ENCODE data around the gene WDR86.

The WDR86 gene

DNA sequence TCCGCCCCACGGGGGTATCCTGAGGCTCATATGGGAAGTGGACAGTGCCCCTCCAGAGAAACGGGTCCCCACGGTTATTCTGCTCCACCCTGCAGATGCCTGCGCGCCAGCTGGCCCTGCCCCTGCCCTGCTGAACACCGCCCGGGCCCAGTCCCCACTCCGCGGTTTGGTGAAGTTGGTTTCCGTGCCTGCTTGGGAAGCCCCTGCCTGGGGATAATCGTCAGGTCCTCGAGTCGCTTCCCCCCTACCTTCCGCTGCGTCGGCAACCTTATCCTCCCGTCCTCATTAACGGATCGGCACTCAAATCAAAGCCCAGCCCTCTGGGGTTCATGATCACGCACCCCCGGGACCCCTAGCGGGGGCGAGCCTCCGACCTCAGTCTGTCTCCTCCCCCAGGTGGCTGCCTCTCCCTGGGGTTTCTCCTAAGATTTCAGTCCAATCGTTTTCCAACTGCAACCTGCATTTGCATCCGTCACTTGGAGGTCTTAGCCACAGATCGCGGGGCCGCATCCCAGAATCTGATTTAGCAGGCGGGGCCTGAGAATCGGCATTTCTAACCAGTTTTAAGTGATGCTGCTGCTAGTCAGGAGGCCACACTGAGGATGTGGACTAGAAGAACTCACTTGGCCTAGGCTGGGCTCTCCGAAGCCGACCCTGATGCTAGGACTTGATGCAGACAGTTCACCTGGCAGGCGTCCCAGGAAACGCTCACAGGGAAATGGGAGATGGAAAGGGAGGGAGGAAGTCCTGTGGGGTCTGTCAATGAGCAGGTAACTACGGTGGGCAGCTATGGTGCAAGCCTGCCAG, 27.6 kb downstream of the WDR86 start:
- no peak for TF ChIP-seq GATA3 (IDR thresholded peaks at IDR 0.05; ENCODE audit: low read depth, low read length)
- TF ChIP-seq GATA2 (IDR thresholded peaks at IDR 0.05; ENCODE audit: low read depth, low read length), result no peak

DNA sequence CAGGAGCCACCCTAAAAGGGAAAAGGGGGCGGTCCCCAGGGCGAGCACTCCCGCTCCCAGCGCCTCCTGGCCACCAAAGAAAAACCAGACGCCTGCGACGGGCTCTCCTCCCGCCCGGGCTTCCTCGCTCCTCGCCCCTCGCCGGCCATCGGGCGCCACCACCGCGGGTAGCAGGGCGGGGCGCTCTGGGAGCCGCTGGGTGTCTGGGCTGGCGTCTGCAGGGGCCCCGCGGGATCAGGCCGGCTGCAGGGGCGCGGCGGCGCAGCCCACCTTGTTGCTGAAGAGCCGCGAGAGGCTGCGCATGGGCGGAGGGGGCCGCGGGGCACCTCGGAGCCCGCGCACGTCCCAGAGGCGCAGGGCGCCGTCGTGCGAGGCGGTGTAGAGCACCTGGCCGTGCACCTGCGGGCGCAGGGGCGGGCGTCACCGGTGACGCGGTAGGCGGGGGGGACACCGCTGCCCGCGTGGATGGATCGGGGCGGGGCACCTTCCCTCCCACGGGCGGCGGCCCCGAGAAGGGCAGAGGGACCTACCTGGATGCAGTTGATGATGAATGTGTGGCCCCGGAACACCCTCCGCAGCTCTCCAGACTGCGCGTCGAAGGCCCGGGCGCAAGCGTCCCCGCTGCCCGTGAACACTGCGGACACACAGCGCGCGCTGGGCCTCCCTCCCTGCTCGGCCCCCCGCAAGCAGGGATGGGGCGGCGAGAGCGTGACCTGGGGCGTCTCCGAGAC, 28.3 kb downstream of the WDR86 start:
- no peak for TF ChIP-seq GATA2 (IDR thresholded peaks at IDR 0.05; ENCODE audit: low read depth, low read length)
- TF ChIP-seq GATA3 (IDR thresholded peaks at IDR 0.05; ENCODE audit: low read depth, low read length), result no peak

DNA sequence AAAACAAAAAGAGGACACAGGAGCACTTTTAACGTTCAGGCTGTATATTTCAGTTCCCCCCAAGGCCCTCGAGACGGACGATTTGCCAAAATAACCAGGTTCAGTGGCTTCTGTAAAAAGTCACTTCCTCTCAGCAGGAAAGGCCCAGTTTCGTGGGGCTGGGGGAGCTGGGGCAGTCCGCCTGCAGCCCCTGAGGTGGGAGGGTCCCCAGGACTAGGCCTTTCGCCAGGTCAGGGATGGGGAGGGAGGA, 28.8 kb downstream of the WDR86 start:
- TF ChIP-seq GATA2 (IDR thresholded peaks at IDR 0.05; ENCODE audit: low read depth, low read length) (no peak), GATA3 (IDR thresholded peaks at IDR 0.05; ENCODE audit: low read depth, low read length) (no peak)

DNA sequence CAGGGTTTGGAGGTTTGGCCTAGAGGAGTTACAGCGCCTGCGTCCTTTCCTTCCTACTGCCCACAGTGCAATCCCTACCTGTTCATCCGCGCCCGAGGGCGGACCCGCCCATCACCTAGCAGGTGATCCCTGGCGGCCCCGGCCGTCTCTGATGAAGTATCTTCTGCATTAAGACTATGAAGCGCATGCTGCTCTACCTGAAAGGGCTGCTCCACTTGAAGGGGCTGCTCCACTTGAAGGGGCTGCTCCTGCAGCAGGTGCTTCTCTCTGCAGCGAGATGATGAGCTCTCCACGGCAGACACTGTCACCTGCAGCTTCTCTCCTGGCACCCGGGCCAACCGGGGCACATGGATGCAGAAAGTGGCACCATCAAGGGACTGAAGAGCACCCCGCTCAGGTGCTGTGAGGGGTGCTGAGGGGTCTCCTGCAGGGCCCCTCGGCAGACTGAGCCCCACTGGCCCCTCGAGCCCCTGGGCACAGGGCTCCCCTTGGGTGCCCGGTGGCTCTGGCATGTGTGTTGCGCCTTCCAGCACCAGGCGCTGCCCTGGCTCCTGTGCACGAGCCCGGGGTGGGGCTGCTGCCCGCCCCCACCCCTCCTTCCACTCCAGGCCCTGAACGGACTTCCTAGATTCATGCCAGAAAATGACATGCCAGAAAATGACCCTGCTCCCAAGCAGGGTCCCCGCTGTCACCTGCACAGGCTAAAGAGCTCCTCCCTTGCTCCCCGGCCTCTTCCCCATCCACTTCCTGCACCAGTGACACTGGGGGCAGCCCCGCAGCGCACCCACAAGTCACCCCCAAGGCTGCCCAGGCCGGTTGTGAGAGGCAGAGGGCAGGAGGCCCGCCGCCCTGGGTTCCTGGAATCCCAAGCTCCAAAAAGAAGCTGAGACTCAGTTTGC, 29.4 kb downstream of the WDR86 start:
- no peak for TF ChIP-seq GATA3 (IDR thresholded peaks at IDR 0.05; ENCODE audit: low read depth, low read length)

DNA sequence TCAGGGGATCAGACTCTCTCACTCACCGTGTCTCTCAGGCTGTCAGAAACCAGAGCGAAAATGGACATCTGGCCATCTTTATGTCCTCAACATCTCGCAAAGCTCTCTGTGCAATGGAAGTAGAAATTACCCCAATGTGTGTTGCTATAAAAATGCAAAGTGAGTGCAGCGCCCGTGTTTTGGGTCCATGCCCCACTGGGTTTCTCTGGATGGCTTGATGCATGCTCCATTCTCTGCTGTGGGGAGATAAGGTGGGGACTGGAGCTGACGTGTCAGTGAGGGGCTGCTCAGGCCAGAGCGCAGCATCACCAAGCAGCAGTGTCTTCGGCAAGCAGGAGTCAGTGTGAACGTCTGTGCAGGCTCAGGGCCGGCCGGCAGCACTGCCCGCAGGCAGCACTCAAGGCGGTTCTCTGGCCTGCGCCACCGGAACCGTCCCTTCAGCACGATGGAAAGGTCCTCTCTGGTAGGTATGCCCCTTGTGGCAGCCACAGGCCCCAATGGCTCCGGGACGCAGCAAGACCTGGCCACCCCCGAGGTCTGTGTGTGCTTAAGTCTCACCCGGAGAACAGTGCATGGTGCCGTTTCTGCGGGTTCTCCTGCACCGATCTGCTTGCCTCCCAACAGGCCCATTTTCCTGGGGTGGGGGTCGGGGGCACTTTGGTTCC, 30.2 kb downstream of the WDR86 start:
- TF ChIP-seq GATA2 (IDR thresholded peaks at IDR 0.05; ENCODE audit: low read depth, low read length) (no peak), GATA3 (IDR thresholded peaks at IDR 0.05; ENCODE audit: low read depth, low read length) (no peak)

DNA sequence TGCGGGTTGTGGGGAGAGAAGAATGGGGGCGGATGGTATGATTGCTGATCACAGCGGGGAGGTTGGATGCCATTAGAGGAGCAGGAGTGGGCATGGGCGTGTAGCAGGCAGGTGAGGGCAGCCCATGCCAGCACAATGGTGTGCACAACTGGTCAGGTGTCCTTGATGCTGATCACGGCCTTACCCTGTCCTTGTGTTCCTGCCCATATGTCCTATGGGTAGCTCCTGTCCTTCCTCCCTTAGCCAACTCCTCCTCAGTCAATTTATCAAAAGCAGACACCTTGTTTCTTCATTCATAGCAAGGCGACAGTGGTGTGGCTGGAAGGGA, 30.7 kb downstream of the WDR86 start:
- TF ChIP-seq GATA2 (IDR thresholded peaks at IDR 0.05; ENCODE audit: low read depth, low read length) (no peak), GATA3 (IDR thresholded peaks at IDR 0.05; ENCODE audit: low read depth, low read length) (no peak)

DNA sequence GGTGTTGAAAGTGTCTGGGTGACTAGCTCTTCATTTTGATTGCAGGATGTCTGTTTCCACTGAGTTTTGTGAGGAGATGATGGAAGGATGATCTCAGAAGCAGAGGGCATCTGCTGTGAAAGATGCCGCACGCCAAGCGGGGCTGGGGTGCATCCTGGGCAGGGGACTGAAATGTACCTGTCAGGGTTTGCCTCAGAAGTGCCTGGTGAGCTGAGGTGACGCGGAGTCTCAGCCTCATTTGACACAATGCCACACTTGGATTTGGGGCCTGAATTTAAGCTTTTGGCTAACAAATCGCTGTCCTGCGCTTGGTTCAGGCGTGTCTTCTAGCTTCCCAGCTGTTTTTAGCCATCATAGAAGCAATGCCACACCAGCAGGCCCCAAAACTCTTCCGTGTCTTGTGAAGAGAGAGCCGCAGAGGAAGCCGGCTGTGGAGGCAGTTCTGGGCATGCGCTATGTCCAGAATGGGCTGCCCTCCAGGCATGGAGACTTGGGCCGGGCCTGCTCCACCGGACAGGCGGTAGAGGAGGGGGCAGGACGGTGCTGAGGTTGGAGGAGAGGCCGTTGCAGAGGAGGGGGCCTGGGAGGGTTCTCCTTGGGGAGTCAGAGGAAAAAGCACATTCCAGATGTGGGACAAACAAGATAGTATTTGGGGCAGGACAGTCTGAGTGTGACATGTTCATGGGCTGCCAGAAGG, 31.2 kb downstream of the WDR86 start:
- TF ChIP-seq GATA3 (IDR thresholded peaks at IDR 0.05; ENCODE audit: low read depth, low read length) (no peak), GATA2 (IDR thresholded peaks at IDR 0.05; ENCODE audit: low read depth, low read length) (no peak)

DNA sequence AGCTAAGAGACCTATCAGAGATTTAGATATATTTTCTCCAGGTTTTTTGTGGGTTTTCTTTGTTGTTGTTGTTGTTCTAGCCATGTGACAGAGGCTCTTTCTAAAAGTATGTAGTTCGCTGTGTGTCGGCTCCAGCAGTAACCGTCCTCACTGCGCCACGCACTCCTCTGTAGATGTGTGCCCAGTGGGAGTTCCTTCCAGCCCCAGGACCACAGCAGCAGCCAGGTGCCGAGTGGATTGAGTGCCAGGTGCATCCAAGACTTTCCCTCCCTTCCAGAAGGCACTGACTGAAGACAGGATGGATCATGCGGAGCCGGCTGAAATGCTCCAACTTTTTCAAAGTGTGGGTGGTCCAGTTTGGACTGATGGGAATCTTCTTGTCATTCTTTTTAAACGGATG, 31.8 kb downstream of the WDR86 start:
- no peak for TF ChIP-seq GATA3 (IDR thresholded peaks at IDR 0.05; ENCODE audit: low read depth, low read length)
- TF ChIP-seq GATA2 (IDR thresholded peaks at IDR 0.05; ENCODE audit: low read depth, low read length), result no peak

DNA sequence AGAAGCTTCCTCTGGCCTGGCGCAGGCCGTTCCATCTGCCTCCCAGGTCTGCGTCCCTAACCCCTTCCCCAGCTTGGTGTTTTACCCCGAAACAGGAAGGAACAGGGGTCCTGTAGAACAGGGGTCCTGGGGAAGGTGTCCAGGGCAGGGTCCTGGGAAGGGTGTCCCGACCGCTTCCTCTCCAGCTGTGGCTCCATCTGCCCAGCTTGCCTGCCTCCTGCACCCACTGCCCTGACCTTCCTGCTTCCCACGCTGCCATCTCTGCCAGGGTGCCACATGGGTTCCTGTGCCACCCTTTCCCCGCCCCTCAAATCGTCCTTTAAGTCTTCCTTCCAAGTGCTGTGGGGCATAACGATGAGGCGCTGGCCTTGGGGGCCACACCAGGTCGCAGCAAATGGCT, 32.4 kb downstream of the WDR86 start:
- TF ChIP-seq GATA3 (IDR thresholded peaks at IDR 0.05; ENCODE audit: low read depth, low read length) (no peak), GATA2 (IDR thresholded peaks at IDR 0.05; ENCODE audit: low read depth, low read length) (no peak)

DNA sequence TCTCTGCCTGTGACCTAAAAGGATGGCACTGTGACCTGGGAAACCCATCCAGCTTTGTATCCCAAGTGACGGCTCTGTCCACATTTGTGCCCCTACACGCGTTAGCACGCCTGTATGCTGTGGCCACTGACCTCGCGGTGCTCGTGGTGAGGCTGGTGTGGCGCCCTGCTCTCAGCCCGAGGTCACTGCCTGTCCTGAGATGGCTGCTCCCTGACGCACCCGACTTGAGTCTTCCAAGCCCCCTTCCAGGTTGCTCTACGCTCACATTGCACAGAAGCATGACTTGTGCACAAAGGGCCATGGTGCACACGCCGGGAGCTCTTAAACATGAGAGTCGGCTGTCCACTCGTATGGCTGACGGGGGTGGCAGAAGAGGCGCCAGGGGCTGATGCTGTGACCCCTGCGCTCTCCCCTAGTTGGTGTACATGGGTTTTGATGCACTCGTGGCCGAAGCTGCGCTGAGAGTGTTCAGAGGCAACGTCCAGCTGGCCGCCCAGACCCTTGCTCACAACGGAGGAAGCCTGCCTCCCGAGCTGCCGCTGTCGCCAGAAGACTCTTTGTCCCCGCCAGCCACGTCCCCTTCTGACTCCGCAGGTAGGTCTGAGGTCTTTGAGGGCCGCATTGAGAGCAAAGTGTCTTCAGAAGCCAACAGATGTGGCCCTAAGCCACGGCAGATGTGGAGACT, 33.5 kb downstream of the WDR86 start:
- TF ChIP-seq GATA3 (IDR thresholded peaks at IDR 0.05; ENCODE audit: low read depth, low read length) (no peak), GATA2 (IDR thresholded peaks at IDR 0.05; ENCODE audit: low read depth, low read length) (no peak)

DNA sequence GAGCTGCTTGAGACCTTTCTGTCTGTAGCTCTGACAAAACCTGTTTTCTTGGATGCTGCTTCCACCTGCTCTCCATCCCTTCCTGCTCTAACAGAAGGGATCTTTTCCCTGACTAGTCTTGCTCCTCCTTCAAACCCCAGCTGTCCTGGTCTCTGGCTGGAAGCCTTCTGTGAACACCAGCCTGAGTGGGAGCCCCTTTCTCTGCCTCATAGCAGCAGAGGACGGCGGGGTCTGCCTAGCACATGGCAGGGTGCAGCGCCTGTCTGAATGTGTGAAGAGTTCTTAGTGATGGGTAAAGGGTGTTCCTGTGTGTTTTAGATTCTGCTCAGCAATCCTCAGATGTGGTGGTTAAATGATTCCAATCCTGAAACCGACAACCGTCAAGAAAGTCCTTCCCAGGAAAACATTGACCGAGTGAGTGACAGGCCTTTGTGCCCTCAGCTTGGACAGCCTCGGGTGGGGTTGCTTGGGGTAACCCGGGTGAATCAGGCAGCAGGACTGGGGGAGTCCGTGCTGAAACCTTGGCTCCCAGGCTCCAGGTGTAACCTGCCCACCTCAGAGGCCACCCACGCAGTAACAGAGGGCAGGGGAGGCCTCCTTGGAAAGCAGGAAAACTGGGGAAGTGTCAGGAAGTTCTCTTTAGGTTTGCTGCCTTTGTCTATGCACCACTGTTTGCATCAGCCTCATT, 34.2 kb downstream of the WDR86 start:
- TF ChIP-seq GATA3 (IDR thresholded peaks at IDR 0.05; ENCODE audit: low read depth, low read length) (no peak), GATA2 (IDR thresholded peaks at IDR 0.05; ENCODE audit: low read depth, low read length) (no peak)

DNA sequence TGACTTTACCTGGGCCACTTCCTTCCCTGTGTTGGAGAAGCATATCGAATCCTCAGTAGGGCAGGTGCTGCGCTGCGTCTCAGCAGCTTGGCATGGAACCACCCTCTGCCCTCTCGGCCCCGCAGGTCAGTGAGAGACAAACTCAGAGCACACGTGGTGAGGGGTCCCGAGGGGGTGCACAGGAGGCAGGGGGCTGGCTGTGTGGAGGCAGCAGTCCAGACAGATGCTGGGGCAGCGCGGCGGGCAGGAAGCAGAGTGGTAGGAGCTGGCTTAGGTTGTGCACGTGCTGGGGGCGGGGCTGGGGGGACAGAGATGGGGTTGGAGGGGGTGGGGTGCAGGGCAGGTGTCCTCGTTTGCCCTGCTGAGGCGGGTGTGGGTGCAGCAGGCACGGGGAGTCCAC, 35.1 kb downstream of the WDR86 start:
- TF ChIP-seq GATA2 (IDR thresholded peaks at IDR 0.05; ENCODE audit: low read depth, low read length) (no peak), GATA3 (IDR thresholded peaks at IDR 0.05; ENCODE audit: low read depth, low read length) (no peak)

DNA sequence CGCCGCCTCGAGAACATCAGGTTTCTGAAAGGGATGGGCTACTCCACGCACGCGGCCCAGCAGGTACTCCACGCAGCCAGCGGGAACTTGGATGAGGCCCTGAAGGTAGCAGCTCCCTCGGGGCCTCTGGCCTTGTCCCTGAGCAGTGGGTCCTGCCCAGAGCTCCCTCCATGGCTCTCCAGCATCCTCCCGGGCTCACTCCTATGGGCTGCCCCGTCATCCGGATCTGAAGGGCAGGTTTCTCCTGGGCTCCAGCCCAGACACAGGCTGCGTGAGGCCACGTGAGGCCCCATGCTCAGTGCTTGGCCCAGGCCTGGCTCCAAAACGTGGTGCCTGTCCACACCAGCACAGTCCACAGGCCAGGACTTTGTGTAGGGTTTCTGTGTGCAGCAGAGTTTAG, 35.7 kb downstream of the WDR86 start:
- no peak for TF ChIP-seq GATA2 (IDR thresholded peaks at IDR 0.05; ENCODE audit: low read depth, low read length)
